SU-DHL-6 (cell line): ENCODE results near the gene SPAG4.

Experiments used
- H2AFZ ChIP-seq: fragments of 200-600 bp; sonication (generic); 2 replicates; pipeline ENCODE4 v1.6.1; 2014; ENCODE audit warnings: low read depth, mild to moderate bottlenecking, moderate library complexity, mixed read lengths, antibody characterized with exemption, low read length; ENCODE audit not compliant: severe bottlenecking
- H3F3A ChIP-seq: fragments of 200-600 bp; shearing (Covaris generic); 2 replicates; pipeline ENCODE4 v1.6.0; 2016; ENCODE audit warnings: antibody characterized with exemption, mild to moderate bottlenecking; ENCODE audit not compliant: insufficient read depth
- H3K27ac ChIP-seq: fragments of 200-600 bp; sonication (generic); 2 replicates; pipeline ENCODE4 v1.5.1; 2016; ENCODE audit warnings: low read depth, mild to moderate bottlenecking, low read length, moderate library complexity, mixed read lengths
- H3K27me3 ChIP-seq: fragments of 200-600 bp; sonication (generic), shearing (Covaris generic); 2 replicates; pipeline ENCODE4 v1.6.0; 2014; ENCODE audit warnings: mild to moderate bottlenecking, low read length
- H3K36me3 ChIP-seq: fragments of 200-600 bp; sonication (generic); 2 replicates; pipeline ENCODE4 v1.6.1; 2014; ENCODE audit warnings: mild to moderate bottlenecking, low read length, mixed read lengths
- H3K4me2 ChIP-seq: fragments of 300-600, 200-600 bp; shearing (Covaris generic), sonication (generic); 2 replicates; pipeline ENCODE4 v1.6.0; 2014; ENCODE audit warnings: low read length, low read depth, mild to moderate bottlenecking; ENCODE audit not compliant: poor library complexity, severe bottlenecking
- H3K4me3 ChIP-seq: fragments of 200-600 bp; sonication (generic); 2 replicates; pipeline ENCODE4 v1.5.1; 2014; ENCODE audit warnings: antibody characterized with exemption, low read length, mild to moderate bottlenecking, mixed read lengths; ENCODE audit not compliant: insufficient read depth, poor library complexity, severe bottlenecking
- H3K79me2 ChIP-seq: fragments of 200-600 bp; sonication (generic); 2 replicates; pipeline ENCODE4 v1.6.1; 2014; ENCODE audit warnings: mild to moderate bottlenecking, low read length, moderate library complexity; ENCODE audit not compliant: insufficient read depth
- H3K9ac ChIP-seq: fragments of 200-600 bp; sonication (generic); 2 replicates; pipeline ENCODE4 v1.7.0; 2014; ENCODE audit warnings: mild to moderate bottlenecking, low read length
- H3K9me2 ChIP-seq: fragments of 200-600 bp; sonication (generic); replicated peaks from 2 replicates; pipeline ENCODE4 v1.6.1; 2014; ENCODE audit warnings: low read length; ENCODE audit not compliant: insufficient read depth
- H3K9me3 ChIP-seq: fragments of 200-600 bp; sonication (generic); 2 replicates; pipeline ENCODE4 v1.6.1; 2014; ENCODE audit warnings: low read length, mixed read lengths; ENCODE audit not compliant: insufficient read depth
- H4K20me1 ChIP-seq: fragments of 200-600 bp; sonication (generic); 2 replicates; pipeline ENCODE4 v1.6.1; 2014; ENCODE audit warnings: low read depth, mild to moderate bottlenecking, antibody characterized with exemption, low read length, moderate library complexity, mixed read lengths
- CTCF ChIP-seq: fragments of 200-600 bp; sonication (generic); IDR thresholded peaks from one replicate; pipeline ENCODE4 v1.5.1; 2017; ENCODE audit warnings: antibody characterized with exemption, mild to moderate bottlenecking, low read length, moderate library complexity; ENCODE audit not compliant: insufficient read depth, poor library complexity, severe bottlenecking
- EZH2phosphoT487 ChIP-seq: fragments of 200-600 bp; sonication (generic), shearing (Covaris generic); conservative IDR thresholded peaks from 2 replicates; pipeline ENCODE4 v1.6.1; 2018; ENCODE audit warnings: mild to moderate bottlenecking, antibody characterized with exemption, low read length, moderate library complexity, mixed read lengths

SPAG4 gene

GRCh38 chr20:35592339-35592974 lies 23.2 kb upstream of the SPAG4 start:
- Histone ChIP-seq H4K20me1 (no peaks in the 10 kb centered on the region), H3K9ac (no peak overlapping the region), H3K27ac (no peak overlapping the region), H2AFZ (no peak overlapping the region), H3K79me2 (no peaks in the 10 kb centered on the region), H3K4me2 (no peak overlapping the region), H3K9me3 (no peaks in the 10 kb centered on the region), H3K36me3 (no peaks in the 10 kb centered on the region), H3K27me3 (no peaks in the 10 kb centered on the region), H3K9me2 (no peaks in the 10 kb centered on the region), H3K4me3 (no peak overlapping the region), H3F3A (no peaks in the 10 kb centered on the region)
- TF ChIP-seq EZH2phosphoT487 (no peak), CTCF (no peak)

- no peak overlapping the region for H2AFZ ChIP-seq
- H3K27me3 ChIP-seq, result no peaks in the 10 kb centered on the region
- no peaks in the 10 kb centered on the region for H3F3A ChIP-seq
- H3K4me2 ChIP-seq, result no peak overlapping the region
- no peak overlapping the region for H3K27ac ChIP-seq
- H3K9ac ChIP-seq, result no peak overlapping the region
- no peaks in the 10 kb centered on the region for H3K9me2 ChIP-seq
- no peaks in the 10 kb centered on the region for H3K9me3 ChIP-seq
- no peak overlapping the region for H3K4me3 ChIP-seq
- no peaks in the 10 kb centered on the region for H4K20me1 ChIP-seq
- TF ChIP-seq EZH2phosphoT487 (no peak), CTCF (no peak)
- no peaks in the 10 kb centered on the region for H3K36me3 ChIP-seq
- H3K79me2 ChIP-seq, result no peaks in the 10 kb centered on the region
These were observed 20.2 kb upstream of the SPAG4 start for GRCh38 chr20:35595456-35595855.

- H3K27ac ChIP-seq, result no peak overlapping the region
- TF ChIP-seq CTCF (no peak), EZH2phosphoT487 (no peak)
- H3K36me3 ChIP-seq, result no peaks in the 10 kb centered on the region
- H3K9me2 ChIP-seq, result no peaks in the 10 kb centered on the region
- H3K4me3 ChIP-seq, result no peak overlapping the region
- no peaks in the 10 kb centered on the region for H3K27me3 ChIP-seq
- no peaks in the 10 kb centered on the region for H3K9me3 ChIP-seq
- no peaks in the 10 kb centered on the region for H3F3A ChIP-seq
- no peak overlapping the region for H2AFZ ChIP-seq
- no peaks in the 10 kb centered on the region for H4K20me1 ChIP-seq
- no peak overlapping the region for H3K9ac ChIP-seq
- H3K79me2 ChIP-seq, result no peaks in the 10 kb centered on the region
- no peak overlapping the region for H3K4me2 ChIP-seq
These were observed 19.7 kb upstream of the SPAG4 start for GRCh38 chr20:35595901-35596300.
